NCI-H2227 treated with DMSO at 0.1 percent for 48 hours (cell line): ENCODE data around the gene ABCG2.
"Not testable (repeated sequence)": the region's sequence is repeated elsewhere in the genome, so short reads cannot be mapped to it uniquely, and the experiment has no call there.

Source experiments
- DNase-seq: peaks from one replicate; lab custom pipeline; 2025; lab: John Stamatoyannopoulos, UW

ABCG2 gene

GRCh38 chr4:88166608-88167007, 8.2 kb upstream of the ABCG2 start:
- no peak for DNase-seq

- no peak for DNase-seq
Measured at GRCh38 chr4:88163336-88163735, 4.9 kb upstream of the ABCG2 start.

- no peak for DNase-seq
Measured at GRCh38 chr4:88162626-88163025, 4.2 kb upstream of the ABCG2 start.

- DNase-seq, result no peak
Measured at GRCh38 chr4:88159229-88159725, 838 bp upstream of the ABCG2 start.

GRCh38 chr4:88158038-88158488, 376 bp downstream of the ABCG2 start:
- no peak for DNase-seq

- DNase-seq, result not testable (repeated sequence)
Measured at GRCh38 chr4:88152331-88152730, 6.1 kb downstream of the ABCG2 start.

GRCh38 chr4:88148560-88148959, 9.9 kb downstream of the ABCG2 start:
- DNase-seq, result no peak

- DNase-seq, result no peak
Measured at GRCh38 chr4:88147799-88148217, 10.6 kb downstream of the ABCG2 start.

GRCh38 chr4:88146891-88147290, 11.5 kb downstream of the ABCG2 start:
- no peak for DNase-seq

- no peak for DNase-seq
Measured at GRCh38 chr4:88144866-88145300, 13.6 kb downstream of the ABCG2 start.

- DNase-seq, result no peak
Measured at GRCh38 chr4:88144048-88144447, 14.4 kb downstream of the ABCG2 start.

- DNase-seq, result no peak
Measured at GRCh38 chr4:88143504-88143903, 14.9 kb downstream of the ABCG2 start.

- DNase-seq, result no peak
Measured at GRCh38 chr4:88138561-88138960, 19.9 kb downstream of the ABCG2 start.

GRCh38 chr4:88137112-88137511, 21.3 kb downstream of the ABCG2 start:
- no peak for DNase-seq

- DNase-seq, result no peak
Measured at GRCh38 chr4:88136249-88136648, 22.2 kb downstream of the ABCG2 start.

GRCh38 chr4:88135356-88135663, 23.1 kb downstream of the ABCG2 start:
- no peak for DNase-seq

- DNase-seq, result no peak
Measured at GRCh38 chr4:88134536-88135355, 23.7 kb downstream of the ABCG2 start.

- no peak for DNase-seq
Measured at GRCh38 chr4:88134111-88134510, 24.3 kb downstream of the ABCG2 start.

GRCh38 chr4:88130544-88131305, 27.7 kb downstream of the ABCG2 start:
- DNase-seq, result no peak

GRCh38 chr4:88130003-88130402, 28.4 kb downstream of the ABCG2 start:
- no peak for DNase-seq

GRCh38 chr4:88122260-88122659, 36.2 kb downstream of the ABCG2 start:
- DNase-seq, result not testable (repeated sequence)

GRCh38 chr4:88119943-88120342, 38.5 kb downstream of the ABCG2 start:
- DNase-seq, result no peak

- no peak for DNase-seq
Measured at GRCh38 chr4:88115587-88115986, 42.9 kb downstream of the ABCG2 start.
